Stimulated activated CD8-positive, alpha-beta memory T cell treated with anti-CD3 and anti-CD28 coated beads, Interleukin-7, amount 100 ng/mL, for 1 hour (primary cell): ENCODE measurements around the gene PCYT2.

Source experiments
- DNase-seq, 2 donors: peaks; one replicate each; pipeline ENCODE4 v3.0.0-alpha.2; 2020; ENCODE audit warnings: low read depth in 2 of 2

PCYT2 gene

GRCh38 chr17:81871387-81872230 is 39.6 kb downstream of the PCYT2 start:
- peak; percentile 92 to 93 for DNase-seq

DNA sequence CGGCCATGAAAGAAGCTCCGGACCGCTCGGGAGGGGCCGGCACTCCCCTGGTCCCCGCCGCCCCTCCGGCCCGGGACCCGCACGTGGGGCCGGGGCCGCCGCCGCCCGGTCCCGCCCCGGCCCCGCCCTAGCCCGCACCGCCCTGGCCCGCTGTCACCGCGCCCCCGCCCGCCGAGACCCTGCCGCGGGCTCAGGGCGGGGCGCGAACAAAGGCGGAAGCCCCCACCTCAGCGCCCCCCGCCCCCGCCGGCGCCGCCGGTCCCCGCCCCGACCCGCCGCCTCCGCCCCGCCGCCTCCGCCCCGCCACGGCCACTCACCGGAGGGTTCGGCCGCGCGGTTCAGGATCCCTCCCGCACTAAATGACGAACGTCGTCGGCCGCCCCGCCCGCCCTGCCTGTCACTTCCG is 40.2 kb downstream of the PCYT2 start, which contains the start of gene ARHGDIA:
Gene ARHGDIA, minus strand, starts transcription at position 357 of the 406 bp plus-strand sequence. CDS start 1,407 bp downstream, outside the sequence.
- no peak for DNase-seq

GRCh38 chr17:81870131-81870980 is 40.8 kb downstream of the PCYT2 start:
- no peak for DNase-seq

DNA sequence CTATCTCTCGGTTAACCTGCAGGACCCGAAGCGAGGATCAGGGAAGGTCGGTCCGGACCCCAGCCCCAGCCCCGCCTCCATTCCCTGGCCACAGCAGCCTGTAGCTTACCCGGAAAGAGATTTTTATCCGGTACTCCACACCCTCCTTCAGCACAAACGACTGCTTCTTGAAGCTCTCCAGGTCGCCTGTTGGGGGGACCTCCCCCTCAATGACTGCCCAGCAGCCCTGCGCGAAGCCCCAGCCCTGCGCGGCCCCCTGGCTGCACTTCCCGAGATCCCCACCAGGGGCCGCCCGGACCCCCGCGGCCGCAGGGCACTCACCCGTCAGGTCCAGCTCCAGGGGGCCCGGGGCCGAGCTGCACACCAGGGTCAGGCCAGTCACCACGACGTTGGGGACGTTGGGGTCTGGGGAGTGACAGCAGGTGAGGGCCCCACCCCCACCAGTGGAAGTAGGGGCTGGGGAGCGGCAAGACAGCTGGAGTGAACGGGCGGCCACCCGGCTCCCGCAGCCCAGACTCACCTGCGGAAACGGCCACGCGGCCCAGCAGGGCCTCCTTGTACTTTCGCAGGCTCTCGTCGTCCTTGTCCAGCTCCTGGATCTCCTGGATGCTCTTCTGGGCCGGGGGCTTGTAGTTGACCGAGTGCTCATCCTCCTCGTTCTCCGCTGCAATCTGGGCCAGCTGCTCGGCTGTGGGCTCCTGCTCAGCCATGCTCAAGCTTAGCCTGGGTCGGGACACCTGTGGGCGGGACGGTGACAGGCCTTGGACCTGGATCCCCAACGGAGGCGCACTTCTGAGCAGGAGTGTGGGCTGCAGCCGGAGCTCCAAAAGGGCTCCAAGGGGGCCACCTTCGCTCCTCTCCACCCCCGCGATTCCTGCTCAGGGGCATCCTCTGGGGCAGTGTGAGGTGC is 41.7 kb downstream of the PCYT2 start:
- no peak for DNase-seq

DNA sequence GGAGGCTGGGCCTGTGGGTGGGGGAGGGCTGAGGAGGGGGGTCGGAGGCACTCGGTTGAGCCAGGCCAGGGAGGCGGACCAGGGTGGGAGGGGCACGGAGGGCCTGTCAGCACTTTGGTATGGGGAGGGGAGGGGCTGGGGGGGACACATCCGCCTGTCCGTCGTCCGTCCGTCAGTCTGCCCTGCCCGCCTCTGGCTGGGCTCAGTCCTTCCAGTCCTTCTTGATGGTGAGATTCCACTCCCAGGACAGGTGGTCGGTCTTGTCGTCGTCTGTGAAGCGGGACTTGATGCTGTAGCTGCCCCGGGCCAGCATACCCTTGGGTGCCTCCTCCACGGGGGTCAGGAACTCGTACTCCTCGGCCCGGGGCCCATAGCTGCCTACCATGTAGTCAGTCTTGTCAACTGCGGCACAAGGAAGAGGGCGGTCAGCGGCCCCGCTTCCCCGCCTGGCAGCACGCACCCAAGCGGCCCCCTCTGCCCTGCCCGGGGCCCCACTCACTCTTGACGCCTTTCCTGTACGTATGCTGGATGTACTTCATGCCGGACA is 42.5 kb downstream of the PCYT2 start:
- no peak for DNase-seq

DNA sequence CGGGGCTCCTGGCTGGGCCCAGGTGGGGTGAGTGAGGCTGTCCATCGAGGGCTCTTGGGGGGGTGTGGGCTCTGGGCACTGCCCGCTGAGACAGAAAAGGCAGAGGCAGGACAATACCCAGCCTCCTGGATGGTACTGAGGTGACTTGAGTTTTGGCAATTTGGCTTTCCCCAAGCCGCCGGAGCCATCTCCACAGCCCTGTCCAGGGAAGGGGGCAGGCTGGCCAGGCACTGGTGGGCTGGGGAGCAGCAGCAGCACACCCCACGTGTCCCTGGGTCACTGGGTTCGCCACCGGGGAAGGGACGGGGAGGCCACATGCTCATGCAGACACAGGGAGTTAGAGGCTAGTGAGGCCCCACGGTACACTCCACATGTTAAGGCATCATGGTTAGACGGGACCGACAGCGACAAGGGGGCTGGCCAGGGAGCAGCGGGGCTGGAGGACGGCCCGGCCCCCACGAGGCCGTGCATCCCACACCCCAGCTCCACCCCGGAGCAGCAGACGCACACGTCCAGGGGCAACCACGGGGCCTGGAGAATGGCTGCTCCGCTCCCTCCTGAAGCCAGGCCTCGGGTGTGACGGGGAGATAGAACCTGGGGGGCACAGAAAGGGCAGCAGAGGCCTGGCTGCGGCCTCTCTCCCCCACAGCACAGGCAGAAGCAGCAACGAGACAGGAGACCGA is 43.1 kb downstream of the PCYT2 start:
- no peak for DNase-seq

- DNase-seq, result no peak
Observed at GRCh38 chr17:81867170-81867990, 43.8 kb downstream of the PCYT2 start.

DNA sequence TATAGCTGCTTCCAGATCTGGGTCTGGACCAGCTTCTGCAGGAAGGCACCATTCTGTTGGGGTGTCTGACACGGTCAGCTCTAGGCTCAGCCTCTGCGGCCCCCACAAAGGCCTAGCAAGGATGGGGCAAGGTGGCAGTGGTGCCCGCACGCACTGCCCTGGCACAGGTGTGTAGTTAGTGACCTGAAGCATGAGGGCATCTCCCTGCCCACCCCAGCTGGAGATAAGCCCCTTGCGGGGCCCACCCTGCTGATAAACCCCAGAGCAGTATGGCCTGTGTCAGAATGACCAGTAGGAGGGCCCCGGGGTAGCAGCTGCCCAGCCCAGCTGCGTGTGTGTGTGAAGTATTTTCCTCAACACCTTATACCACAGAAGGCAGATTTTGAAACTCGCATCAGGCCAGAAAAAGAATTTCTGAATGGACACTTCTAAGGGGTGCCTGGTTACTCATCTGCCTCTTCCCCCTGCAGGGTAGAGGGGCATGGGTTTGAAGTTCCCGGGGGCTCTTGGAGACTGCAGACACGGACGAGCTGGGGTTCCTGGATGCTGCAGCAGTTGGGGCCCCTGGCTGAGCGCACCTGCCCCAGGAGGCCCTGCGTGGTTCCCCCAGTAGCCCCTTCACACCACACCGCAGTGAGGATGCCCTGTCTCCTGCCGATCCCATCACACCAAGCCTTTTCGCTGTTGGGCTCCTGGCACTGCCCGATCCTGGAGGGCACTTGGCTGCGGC is 44.6 kb downstream of the PCYT2 start:
- DNase-seq, result no peak

- no peak for DNase-seq
Observed at GRCh38 chr17:81865733-81866439, 45.3 kb downstream of the PCYT2 start.

DNA sequence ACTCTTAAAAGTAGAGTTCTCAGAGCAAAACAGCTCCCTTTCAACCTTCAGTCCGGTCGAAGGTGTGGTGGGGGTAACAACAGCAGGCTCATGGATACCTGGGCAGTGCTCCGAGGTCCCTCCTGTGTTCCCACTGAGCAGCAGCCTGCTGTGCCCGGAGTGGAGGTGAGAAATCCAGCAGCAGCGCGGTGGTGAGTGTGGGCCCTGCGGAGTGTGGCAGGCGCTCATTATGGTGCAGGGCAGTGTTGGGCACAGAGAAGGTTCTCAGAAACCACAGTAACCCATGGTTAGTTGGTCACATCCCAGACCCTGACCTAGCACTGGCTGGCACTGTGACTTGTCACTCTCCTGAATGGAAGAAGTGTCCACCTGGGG is 45.9 kb downstream of the PCYT2 start:
- no peak for DNase-seq

DNA sequence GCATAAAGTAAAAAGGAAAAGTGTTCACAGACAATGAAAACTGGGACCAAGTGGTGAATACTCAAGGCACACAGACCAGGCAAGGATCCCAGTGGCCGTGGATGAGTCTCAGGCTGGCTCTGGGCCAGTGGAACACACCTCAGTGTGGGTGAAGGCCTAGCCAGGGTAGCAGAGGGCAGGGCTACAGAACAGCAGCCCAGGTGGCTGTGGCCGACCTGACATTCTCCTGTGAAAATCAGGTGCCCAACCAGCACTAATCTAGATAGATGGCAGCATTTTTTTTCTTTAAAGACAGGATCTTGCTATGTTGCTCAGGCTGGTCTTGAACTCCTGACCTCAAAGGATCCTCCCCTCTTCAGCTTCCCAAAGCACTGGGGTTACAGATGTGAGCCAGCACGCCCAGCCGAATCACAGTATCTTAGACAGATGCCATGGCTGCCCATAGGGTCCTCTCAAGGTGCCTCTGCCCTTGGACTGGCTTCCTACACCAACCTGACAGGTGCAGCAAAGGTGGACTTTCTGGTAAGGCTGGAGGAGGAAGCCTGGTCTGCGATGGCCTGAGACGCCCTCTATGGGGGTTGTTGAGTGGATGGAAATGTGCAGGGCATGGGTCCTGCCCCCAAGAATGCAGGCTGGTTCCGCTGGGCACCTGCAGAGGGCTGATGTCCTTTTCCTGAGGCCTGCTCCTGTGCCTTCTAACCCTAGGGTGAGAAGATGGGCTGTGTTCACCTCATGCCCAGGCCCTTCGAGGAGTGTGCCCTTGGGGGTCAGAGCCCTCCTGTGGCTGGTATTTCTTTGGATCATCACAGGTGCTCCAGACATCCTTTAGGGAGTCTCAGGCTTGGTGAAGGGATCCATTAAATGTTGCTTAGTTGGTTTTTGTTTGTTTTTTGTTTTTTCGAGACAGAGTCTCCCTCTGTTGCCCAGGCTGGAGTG is 47.1 kb downstream of the PCYT2 start:
- DNase-seq, result no peak

- DNase-seq, result no peak
Observed at GRCh38 chr17:81863123-81863675, 48.0 kb downstream of the PCYT2 start.

DNA sequence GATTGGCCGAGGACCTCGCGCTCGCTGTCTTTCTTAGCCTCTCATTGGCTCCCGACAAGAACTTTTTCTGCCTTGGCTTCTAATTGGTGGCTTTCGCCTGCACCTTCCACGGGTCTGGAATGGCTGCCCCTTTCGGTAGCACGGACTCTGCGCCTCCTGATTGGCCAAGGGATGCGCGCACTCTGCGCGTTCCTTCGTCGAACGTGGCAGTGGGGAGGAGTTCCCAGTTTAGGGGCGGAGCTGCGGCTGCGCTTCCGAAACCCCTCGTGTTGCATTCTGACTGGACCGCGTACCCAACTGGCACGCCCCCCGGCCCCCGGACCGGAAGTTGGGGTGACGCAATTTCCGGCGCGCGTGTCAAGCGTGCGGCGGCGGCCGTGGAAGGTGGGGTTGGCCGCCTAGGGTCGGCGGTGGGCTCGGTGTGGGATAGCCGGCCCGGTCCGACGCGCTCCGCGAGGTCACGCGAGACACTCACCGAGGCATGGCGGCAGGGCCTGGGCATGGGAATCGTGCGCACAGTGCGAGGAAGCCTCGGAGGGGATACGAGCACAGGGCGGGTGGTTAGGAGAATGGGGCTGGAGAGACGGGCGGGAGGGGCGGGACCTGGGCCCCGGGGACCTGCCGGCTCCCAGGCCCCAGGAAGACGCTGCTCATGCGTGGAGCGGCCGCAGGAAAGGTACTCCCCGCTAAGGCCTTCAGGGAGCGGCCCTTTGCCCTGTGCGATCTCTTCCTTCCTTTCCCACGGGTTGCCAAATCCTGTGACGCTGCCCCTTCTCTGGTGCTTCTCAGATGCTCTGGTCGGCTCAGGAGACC is 50.2 kb downstream of the PCYT2 start:
- DNase-seq, result peak; percentile 98 to 99

GRCh38 chr17:81859906-81860755 is 51.1 kb downstream of the PCYT2 start, which contains the start of gene P4HB:
Gene P4HB (minus strand): TSS chr17:81860535. CDS start chr17:81860471, 64 bp downstream.
- no peak for DNase-seq
